HepG2 (cell line): ENCODE measurements around the gene STXBP5L. TPM values are rescaled to one million over a fixed set of nuclear protein-coding genes. Genes with fewer than 3 reads are reported as not detected.
A peak's percentile ranks its signal among the peaks of the same experiment; 100 is the strongest.

ENCODE experiments used
- CREM ChIP-seq, 2 experiments: sonication (generic) in 1 of 2; formaldehyde crosslinking in 1 of 2; IDR thresholded peaks; 2 replicates each; pipeline versions ENCODE4 v1.4.0 to v1.6.1; 2016 to 2020; ENCODE audit warnings: antibody characterized with exemption in 1 of 2, mild to moderate bottlenecking in 1 of 2, missing genetic modification reagents in 1 of 2
- DRAP1 ChIP-seq: IDR thresholded peaks from 2 replicates; pipeline ENCODE4 v1.6.1; 2016; ENCODE audit warnings: missing genetic modification reagents, missing compliant biosample characterization
- E2F1 ChIP-seq: sonication (generic); formaldehyde crosslinking; IDR thresholded peaks from 2 replicates; pipeline ENCODE4 v1.5.0; 2020; ENCODE audit warnings: missing genetic modification reagents
- HNRNPLL ChIP-seq: fragments of 200-400 bp; formaldehyde crosslinking; IDR thresholded peaks from 2 replicates; pipeline ENCODE4 v1.6.1; 2017; ENCODE audit warnings: mild to moderate bottlenecking, low read depth, low read length; ENCODE audit not compliant: poor library complexity, severe bottlenecking
- IKZF5 ChIP-seq: IDR thresholded peaks from 2 replicates; pipeline ENCODE4 v1.6.1; 2018; ENCODE audit warnings: missing genetic modification reagents, mild to moderate bottlenecking, missing compliant biosample characterization
- IRX3 ChIP-seq: sonication (generic); formaldehyde crosslinking; IDR thresholded peaks from 2 replicates; pipeline ENCODE4 v1.8.1; 2023; ENCODE audit warnings: mild to moderate bottlenecking, low read depth, missing genetic modification reagents, borderline replicate concordance
- JARID2 ChIP-seq: sonication (generic); formaldehyde crosslinking; IDR thresholded peaks from 2 replicates; pipeline ENCODE4 v1.8.1; 2023; ENCODE audit warnings: missing genetic modification reagents, inconsistent platforms; ENCODE audit not compliant: insufficient replicate concordance
- MIER3 ChIP-seq: IDR thresholded peaks from 2 replicates; pipeline ENCODE4 v1.6.1; 2016; ENCODE audit warnings: missing compliant biosample characterization, borderline replicate concordance
- MYPOP ChIP-seq: sonication (generic); formaldehyde crosslinking; IDR thresholded peaks from 2 replicates; pipeline ENCODE4 v1.8.1; 2023; ENCODE audit warnings: mild to moderate bottlenecking, moderate library complexity, missing genetic modification reagents
- NAIF1 ChIP-seq: sonication (generic); formaldehyde crosslinking; IDR thresholded peaks from 2 replicates; pipeline ENCODE4 v1.5.0; 2020; ENCODE audit warnings: mild to moderate bottlenecking, missing genetic modification reagents, borderline replicate concordance
- SETDB1 ChIP-seq: sonication (generic); formaldehyde crosslinking; IDR thresholded peaks from 2 replicates; pipeline ENCODE4 v1.5.1; 2020; ENCODE audit warnings: missing genetic modification reagents, mild to moderate bottlenecking, borderline replicate concordance
- WIZ ChIP-seq: sonication (generic); formaldehyde crosslinking; IDR thresholded peaks from 2 replicates; pipeline ENCODE4 v1.5.1; 2020; ENCODE audit warnings: mild to moderate bottlenecking, missing genetic modification reagents
- ZBTB38 ChIP-seq: sonication (generic); formaldehyde crosslinking; IDR thresholded peaks from 2 replicates; pipeline ENCODE4 v1.5.1; 2020; ENCODE audit warnings: mild to moderate bottlenecking, missing genetic modification reagents
- ZBTB4 ChIP-seq: sonication (generic); formaldehyde crosslinking; IDR thresholded peaks from 2 replicates; pipeline ENCODE4 v1.4.0; 2020; ENCODE audit warnings: missing genetic modification reagents, mild to moderate bottlenecking, borderline replicate concordance
- ZNF382 ChIP-seq: sonication (generic); formaldehyde crosslinking; IDR thresholded peaks from 2 replicates; pipeline ENCODE4 v1.5.0; 2020; ENCODE audit warnings: missing genetic modification reagents, mild to moderate bottlenecking, borderline replicate concordance
- ZNF503 ChIP-seq: sonication (generic); formaldehyde crosslinking; IDR thresholded peaks from 2 replicates; pipeline ENCODE4 v1.4.0; 2020; ENCODE audit warnings: missing genetic modification reagents
- ZNF598 ChIP-seq: sonication (generic); formaldehyde crosslinking; IDR thresholded peaks from 2 replicates; pipeline ENCODE4 v1.5.1; 2020; ENCODE audit warnings: mild to moderate bottlenecking, missing genetic modification reagents, borderline replicate concordance
- ZNF720 ChIP-seq: sonication (generic); formaldehyde crosslinking; IDR thresholded peaks from 2 replicates; pipeline ENCODE4 v1.4.0; 2020; ENCODE audit warnings: missing genetic modification reagents
- ZNF780A ChIP-seq: sonication (generic); formaldehyde crosslinking; IDR thresholded peaks from 2 replicates; pipeline ENCODE4 v1.8.0; 2022; ENCODE audit warnings: mild to moderate bottlenecking, missing genetic modification reagents, moderate library complexity
- polyA plus RNA-seq, 8 experiments: library from polyadenylated mRNA; depleted of rRNA in 3 of 8; stranded (reverse) in 7 of 8; unstranded in 1 of 8; fragments of >200 nt; fragmentation: Illumina TruSeq in 4 of 8; extraction: Trizol in 4 of 8; gene quantifications; 2 replicates each; pipeline versions ENCODE4 v1.2.1 to v1.2.3, GENCODE V29; 2011 to 2016; ENCODE audit warnings: low read depth in 4 of 8, missing spikeins in 1 of 8, mixed read lengths in 1 of 8; ENCODE audit not compliant: insufficient read depth in 1 of 8
- total RNA-seq, 5 experiments: library from RNA; depleted of rRNA; stranded (reverse); fragments of >200 nt; fragmentation: Illumina TruSeq; extraction: Trizol; gene quantifications; 2 replicates each; pipeline ENCODE4 v1.2.3, GENCODE V29; 2016; ENCODE audit warnings: low read depth in 1 of 5

STXBP5L gene
- total and polyA plus RNA-seq, 2 of the 13 experiments (the other 11 are each of a cell fraction or from before 2014, with no cell fraction given) = not detected

- TF ChIP-seq IKZF5 (CRISPR knock-in tag) (peak; percentile 29; the same call in 1 of the 2 replicates), CREM (IDR thresholded peaks at IDR 0.05) (no peak), CREM (CRISPR knock-in tag; IDR thresholded peaks at IDR 0.05) (no peak), IRX3 (CRISPR knock-in tag) (no peak), SETDB1 (CRISPR knock-in tag) (no peak), ZNF720 (CRISPR knock-in tag) (no peak), NAIF1 (no peak), ZNF503 (CRISPR knock-in tag) (no peak), DRAP1 (no peak), ZBTB4 (CRISPR knock-in tag) (no peak), MYPOP (CRISPR knock-in tag) (0 out of 2 replicates have a peak, but pooled peaks have one; percentile 45), ZNF780A (CRISPR knock-in tag) (no peak), E2F1 (CRISPR knock-in tag) (0 out of 2 replicates have a peak, but pooled peaks have one; percentile 30), ZNF382 (CRISPR knock-in tag) (no peak), MIER3 (CRISPR knock-in tag) (no peak), JARID2 (CRISPR knock-in tag) (no peak), ZBTB38 (CRISPR knock-in tag) (peak; percentile 20; the same call in 1 of the 2 replicates), WIZ (peak; percentile 82), ZNF598 (CRISPR knock-in tag) (no peak), HNRNPLL (peak; percentile 21)
Observed at GRCh38 chr3:120908030-120908794, at the start of gene STXBP5L (continued).
